ENCODE results near the gene TMEM147. TPM values are rescaled to one million over a fixed set of nuclear protein-coding genes. Genes with fewer than 3 reads are reported as not detected.

The TMEM147 gene
- total and polyA plus RNA-seq, 2 of the 4 experiments (the other 2 are of a cell fraction): 67.6 to 108 TPM

DNA sequence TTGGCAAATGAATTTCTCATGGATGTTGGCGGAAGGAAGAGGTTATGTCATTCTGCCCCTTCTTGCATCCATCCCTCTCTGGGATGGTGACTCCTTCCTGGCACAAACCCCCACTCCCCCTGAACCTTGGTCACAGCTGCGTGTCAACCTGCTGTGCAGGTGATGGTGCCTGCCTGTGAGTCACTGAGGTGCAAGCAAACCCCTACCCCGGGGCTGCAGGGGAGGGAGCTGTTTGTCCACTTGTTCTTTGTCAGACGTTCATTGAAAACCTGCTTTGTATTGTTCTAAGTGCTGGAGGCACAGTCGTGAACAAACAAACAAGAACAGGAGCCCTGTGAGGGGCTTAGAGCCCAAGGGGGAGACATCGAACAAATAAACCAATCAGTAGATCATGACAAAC lies 14.1 kb upstream of the TMEM147 start:
- H3K56ac ChIP-seq (ENCODE audit: extremely low read depth, insufficient read depth, low read length): no peak overlapping the region
- H3K9me1 ChIP-seq (ENCODE audit: insufficient read depth, low read length): peaks cover 15% of the 10 kb centered on the region
- no peak overlapping the region for H2BK120ac ChIP-seq (ENCODE audit: low read depth, low read length)
- H2BK20ac ChIP-seq (ENCODE audit: low read depth, low read length): no peak overlapping the region
- H3K18ac ChIP-seq (ENCODE audit: low read depth, low read length): no peak overlapping the region
- CTCF ChIA-PET: no interaction called here
- ATAC-seq (ENCODE audit: low read depth) (no peak), DNase-seq (no peak)
- H3K14ac ChIP-seq (replicated peaks; ENCODE audit: low read depth, low read length): no peak overlapping the region
- no peak overlapping the region for H4K5ac ChIP-seq (ENCODE audit: low read depth, low read length)
- no peak overlapping the region for H2AFZ ChIP-seq (replicated peaks; ENCODE audit: low read length, poor library complexity)
- no peak overlapping the region for H3K27ac ChIP-seq (ENCODE audit: insufficient read depth, low read length)
- H3K79me1 ChIP-seq (ENCODE audit: low read depth in 1 of 2, low read length in 2 of 2): no peaks in the 10 kb centered on the region
- H2BK15ac ChIP-seq (ENCODE audit: low read depth, low read length): no peak overlapping the region
- no peaks in the 10 kb centered on the region for H3K9me3 ChIP-seq (ENCODE audit: control insufficient read depth, insufficient read depth, low read length)
- no peak overlapping the region for H4K8ac ChIP-seq (ENCODE audit: low read depth in 2 of 2, low read length in 2 of 2)
- H2BK5ac ChIP-seq (ENCODE audit: low read depth, low read length, poor library complexity, severe bottlenecking): no peak overlapping the region
- no peak overlapping the region for H3K4me2 ChIP-seq (ENCODE audit: low read depth, low read length)
- H3K27me3 ChIP-seq (ENCODE audit: control insufficient read depth, insufficient read depth, low read length): peaks cover 8% of the 10 kb centered on the region; the same call in 1 of the 2 replicates
- TF ChIP-seq, protein P1, sequence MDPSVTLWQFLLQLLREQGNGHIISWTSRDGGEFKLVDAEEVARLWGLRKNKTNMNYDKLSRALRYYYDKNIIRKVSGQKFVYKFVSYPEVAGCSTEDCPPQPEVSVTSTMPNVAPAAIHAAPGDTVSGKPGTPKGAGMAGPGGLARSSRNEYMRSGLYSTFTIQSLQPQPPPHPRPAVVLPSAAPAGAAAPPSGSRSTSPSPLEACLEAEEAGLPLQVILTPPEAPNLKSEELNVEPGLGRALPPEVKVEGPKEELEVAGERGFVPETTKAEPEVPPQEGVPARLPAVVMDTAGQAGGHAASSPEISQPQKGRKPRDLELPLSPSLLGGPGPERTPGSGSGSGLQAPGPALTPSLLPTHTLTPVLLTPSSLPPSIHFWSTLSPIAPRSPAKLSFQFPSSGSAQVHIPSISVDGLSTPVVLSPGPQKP (IDR thresholded peaks at IDR 0.05; ENCODE audit: borderline replicate concordance, low read depth, low read length): no peak
- TF ChIP-seq RFX5 (IDR thresholded peaks at IDR 0.05; ENCODE audit: low read depth, low read length): no peak
- TF ChIP-seq CHD1 (IDR thresholded peaks at IDR 0.05; ENCODE audit: low read depth, low read length): no peak
- no peak for TF ChIP-seq MAFK (IDR thresholded peaks at IDR 0.05; ENCODE audit: low read depth, low read length)
- no peak for TF ChIP-seq BHLHE40 (IDR thresholded peaks at IDR 0.05; ENCODE audit: low read depth, low read length)
- TF ChIP-seq, protein P2, sequence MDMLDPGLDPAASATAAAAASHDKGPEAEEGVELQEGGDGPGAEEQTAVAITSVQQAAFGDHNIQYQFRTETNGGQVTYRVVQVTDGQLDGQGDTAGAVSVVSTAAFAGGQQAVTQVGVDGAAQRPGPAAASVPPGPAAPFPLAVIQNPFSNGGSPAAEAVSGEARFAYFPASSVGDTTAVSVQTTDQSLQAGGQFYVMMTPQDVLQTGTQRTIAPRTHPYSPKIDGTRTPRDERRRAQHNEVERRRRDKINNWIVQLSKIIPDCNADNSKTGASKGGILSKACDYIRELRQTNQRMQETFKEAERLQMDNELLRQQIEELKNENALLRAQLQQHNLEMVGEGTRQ (IDR thresholded peaks at IDR 0.05; ENCODE audit: low read depth, low read length): no peak
- no peak for TF ChIP-seq RAD21 (IDR thresholded peaks at IDR 0.05; ENCODE audit: low read length)
- TF ChIP-seq, protein P3, sequence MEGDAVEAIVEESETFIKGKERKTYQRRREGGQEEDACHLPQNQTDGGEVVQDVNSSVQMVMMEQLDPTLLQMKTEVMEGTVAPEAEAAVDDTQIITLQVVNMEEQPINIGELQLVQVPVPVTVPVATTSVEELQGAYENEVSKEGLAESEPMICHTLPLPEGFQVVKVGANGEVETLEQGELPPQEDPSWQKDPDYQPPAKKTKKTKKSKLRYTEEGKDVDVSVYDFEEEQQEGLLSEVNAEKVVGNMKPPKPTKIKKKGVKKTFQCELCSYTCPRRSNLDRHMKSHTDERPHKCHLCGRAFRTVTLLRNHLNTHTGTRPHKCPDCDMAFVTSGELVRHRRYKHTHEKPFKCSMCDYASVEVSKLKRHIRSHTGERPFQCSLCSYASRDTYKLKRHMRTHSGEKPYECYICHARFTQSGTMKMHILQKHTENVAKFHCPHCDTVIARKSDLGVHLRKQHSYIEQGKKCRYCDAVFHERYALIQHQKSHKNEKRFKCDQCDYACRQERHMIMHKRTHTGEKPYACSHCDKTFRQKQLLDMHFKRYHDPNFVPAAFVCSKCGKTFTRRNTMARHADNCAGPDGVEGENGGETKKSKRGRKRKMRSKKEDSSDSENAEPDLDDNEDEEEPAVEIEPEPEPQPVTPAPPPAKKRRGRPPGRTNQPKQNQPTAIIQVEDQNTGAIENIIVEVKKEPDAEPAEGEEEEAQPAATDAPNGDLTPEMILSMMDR (conservative IDR thresholded peaks at IDR 0.05; ENCODE audit: low read depth, low read length): no peak
- TF ChIP-seq MAZ (IDR thresholded peaks at IDR 0.05; ENCODE audit: borderline replicate concordance, low read depth, low read length): no peak
- no peak for TF ChIP-seq RCOR1 (IDR thresholded peaks at IDR 0.05; ENCODE audit: insufficient replicate concordance, low read length)
- TF ChIP-seq FOS (IDR thresholded peaks at IDR 0.05; ENCODE audit: low read depth, low read length): no peak
- TF ChIP-seq CEBPB (IDR thresholded peaks at IDR 0.05; ENCODE audit: low read depth, low read length): no peak
- TF ChIP-seq NFE2L2 (IDR thresholded peaks at IDR 0.05; ENCODE audit: low read depth, low read length): no peak
- TF ChIP-seq POLR2A (IDR thresholded peaks at IDR 0.05; ENCODE audit: low read depth, low read length): no peak
- TF ChIP-seq MXI1 (IDR thresholded peaks at IDR 0.05; ENCODE audit: borderline replicate concordance, low read depth, low read length): no peak
- no peak for TF ChIP-seq SMC3 (IDR thresholded peaks at IDR 0.05; ENCODE audit: low read depth, low read length)
- H3K4ac ChIP-seq (ENCODE audit: low read depth, low read length): no peak overlapping the region
- H2AK5ac ChIP-seq (ENCODE audit: low read depth, low read length): no peak overlapping the region
- H3K36me3 ChIP-seq (ENCODE audit: control insufficient read depth, insufficient read depth, low read length): no peaks in the 10 kb centered on the region
- WGBS, 2 experiments (ENCODE audit: extremely low coverage in 2 of 2, insufficient read length in 1 of 2): 0% methylated on average over 1 of the region's 6 CpGs; no CpG with 5 or more reads in 1 of the 2 experiments
- in situ Hi-C loops (cut with MboI; ENCODE audit: low sequenced_read_pairs): no loop called here
- H3K9ac ChIP-seq (ENCODE audit: low read depth, low read length): no peak overlapping the region
- H4K20me1 ChIP-seq (ENCODE audit: insufficient read depth, low read length): no peaks in the 10 kb centered on the region
- no peak overlapping the region for H3K23ac ChIP-seq (ENCODE audit: low read depth, low read length)
- dilution Hi-C loops (cut with HindIII; ENCODE audit: low sequenced_read_pairs, unreplicated experiment): no loop called here
- H3K4me3 ChIP-seq (ENCODE audit: insufficient read depth, low read depth, low read length): no peak overlapping the region
- H4K91ac ChIP-seq (ENCODE audit: insufficient read depth, low read depth, low read length): no peak overlapping the region
- intact Hi-C loops (cut with micrococcal nuclease): no loop called here
- no TSS peak for BruUV-seq (replicated peaks)
- H2AK9ac ChIP-seq (replicated peaks; ENCODE audit: low read depth, low read length, poor library complexity): no peak overlapping the region
- peaks cover 11% of the 10 kb centered on the region for H3K4me1 ChIP-seq (ENCODE audit: control insufficient read depth, insufficient read depth, low read length)
- POLR2A ChIA-PET (ENCODE audit: unreplicated experiment): no interaction called here
